8988T (cell line): Measurements from ENCODE around the gene TPT1.
"Not testable (repeated sequence)": the region's sequence is repeated elsewhere in the genome, so short reads cannot be mapped to it uniquely, and the experiment has no call there.

Experiments
- DNase-seq: peaks from one replicate; pipeline ENCODE4 v3.0.0; 2011

TPT1 gene

GRCh38 chr13:45365558-45365885 lies 24.5 kb upstream of the TPT1 start:
- no peak for DNase-seq

- DNase-seq, result no peak
Measured at GRCh38 chr13:45364876-45365557, 24.0 kb upstream of the TPT1 start.

- DNase-seq, result no peak
Measured at GRCh38 chr13:45362939-45363338, 22.0 kb upstream of the TPT1 start.

- no peak for DNase-seq
Measured at GRCh38 chr13:45361596-45362206, 20.7 kb upstream of the TPT1 start.

- DNase-seq, result no peak
Measured at GRCh38 chr13:45356966-45357672, 16.1 kb upstream of the TPT1 start.

GRCh38 chr13:45353895-45354294 lies 12.9 kb upstream of the TPT1 start:
- no peak for DNase-seq

GRCh38 chr13:45352031-45352430 lies 11.0 kb upstream of the TPT1 start:
- DNase-seq, result no peak

- DNase-seq, result no peak
Measured at GRCh38 chr13:45350152-45350551, 9.2 kb upstream of the TPT1 start.

- DNase-seq, result no peak
Measured at GRCh38 chr13:45349438-45349837, 8.5 kb upstream of the TPT1 start.

- DNase-seq, result not testable (repeated sequence)
Measured at GRCh38 chr13:45344064-45344463, 3.1 kb upstream of the TPT1 start.

GRCh38 chr13:45343102-45343501 lies 2.1 kb upstream of the TPT1 start:
- DNase-seq, result not testable (repeated sequence)

GRCh38 chr13:45342668-45343067 lies 1.7 kb upstream of the TPT1 start:
- not testable (repeated sequence) for DNase-seq

- no peak for DNase-seq
Measured at GRCh38 chr13:45341799-45342500, 967 bp upstream of the TPT1 start.

- no peak for DNase-seq
Measured at GRCh38 chr13:45340422-45341033, 455 bp downstream of the TPT1 start.

- DNase-seq, result no peak
Measured at GRCh38 chr13:45339867-45340266, 1.1 kb downstream of the TPT1 start.

- DNase-seq, result no peak
Measured at GRCh38 chr13:45339399-45339798, 1.6 kb downstream of the TPT1 start.

- DNase-seq, result no peak
Measured at GRCh38 chr13:45337803-45338202, 3.2 kb downstream of the TPT1 start.

- no peak for DNase-seq
Measured at GRCh38 chr13:45337395-45337794, 3.6 kb downstream of the TPT1 start.

- DNase-seq, result no peak
Measured at GRCh38 chr13:45336025-45336800, 4.8 kb downstream of the TPT1 start.

- DNase-seq, result no peak
Measured at GRCh38 chr13:45335397-45336024, 5.5 kb downstream of the TPT1 start.

- no peak for DNase-seq
Measured at GRCh38 chr13:45333977-45334922, 6.7 kb downstream of the TPT1 start.
